Uterus (tissue), 2 donors: Measurements from ENCODE around the gene IZUMO3.

Experiments
- POLR2A ChIP-seq, 2 donors: fragments of 450-650 bp; IDR thresholded peaks; one replicate each; pipeline ENCODE4 v1.6.1; 2016; ENCODE audit warnings: antibody characterized with exemption in 2 of 2, mild to moderate bottlenecking in 1 of 2, moderate library complexity in 1 of 2
- TF ChIP-seq, protein P1 (sequence below), 4 experiments: fragments of 200-600 bp in 2 of 4; fragments of 450-650 bp in 2 of 4; sonication (generic) in 2 of 4; IDR thresholded peaks; one replicate each; pipeline ENCODE4 v1.5.1; 2016 to 2019; ENCODE audit warnings: antibody characterized with exemption in 4 of 4, mild to moderate bottlenecking in 2 of 4, moderate library complexity in 1 of 4

GRCh38 chr9:24545285-24545684 lies 412 bp downstream of the IZUMO3 start:
- TF ChIP-seq, protein P1, sequence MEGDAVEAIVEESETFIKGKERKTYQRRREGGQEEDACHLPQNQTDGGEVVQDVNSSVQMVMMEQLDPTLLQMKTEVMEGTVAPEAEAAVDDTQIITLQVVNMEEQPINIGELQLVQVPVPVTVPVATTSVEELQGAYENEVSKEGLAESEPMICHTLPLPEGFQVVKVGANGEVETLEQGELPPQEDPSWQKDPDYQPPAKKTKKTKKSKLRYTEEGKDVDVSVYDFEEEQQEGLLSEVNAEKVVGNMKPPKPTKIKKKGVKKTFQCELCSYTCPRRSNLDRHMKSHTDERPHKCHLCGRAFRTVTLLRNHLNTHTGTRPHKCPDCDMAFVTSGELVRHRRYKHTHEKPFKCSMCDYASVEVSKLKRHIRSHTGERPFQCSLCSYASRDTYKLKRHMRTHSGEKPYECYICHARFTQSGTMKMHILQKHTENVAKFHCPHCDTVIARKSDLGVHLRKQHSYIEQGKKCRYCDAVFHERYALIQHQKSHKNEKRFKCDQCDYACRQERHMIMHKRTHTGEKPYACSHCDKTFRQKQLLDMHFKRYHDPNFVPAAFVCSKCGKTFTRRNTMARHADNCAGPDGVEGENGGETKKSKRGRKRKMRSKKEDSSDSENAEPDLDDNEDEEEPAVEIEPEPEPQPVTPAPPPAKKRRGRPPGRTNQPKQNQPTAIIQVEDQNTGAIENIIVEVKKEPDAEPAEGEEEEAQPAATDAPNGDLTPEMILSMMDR (IDR thresholded peaks at IDR 0.05) = no peak
- TF ChIP-seq POLR2A (IDR thresholded peaks at IDR 0.05) = no peak
